A673 (cell line): ENCODE measurements around the gene STK33. TPM values are rescaled to one million over a fixed set of nuclear protein-coding genes. Genes with fewer than 3 reads are reported as not detected.

Source experiments
- BruUV-seq: library from RNA; stranded (reverse); fragments of 400-500 nt; replicated peaks from 2 replicates; lab custom pipeline; 2021; lab: Mats Ljungman, UMichigan
- CTCF ChIA-PET: fragments of 300-600 bp; sonication (Branson Sonifier 250); formaldehyde crosslinking; loops from one replicate; lab custom pipeline; 2022; ENCODE audit warnings: antibody characterized with exemption; lab: Charles Lee
- POLR2A ChIA-PET: fragments of 300-600 bp; sonication (Branson Sonifier 250); formaldehyde crosslinking; loops from one replicate; lab custom pipeline; 2022; ENCODE audit warnings: antibody characterized with exemption; ENCODE audit not compliant: low non-redundant PET; lab: Charles Lee
- DNase-seq: peaks from one replicate; pipeline ENCODE4 v3.0.0-alpha.2; 2015; ENCODE audit warnings: low spot score
- H3K27ac ChIP-seq: fragments of 200-600 bp; sonication (generic); 2 replicates; pipeline ENCODE4 v1.5.1; 2016; ENCODE audit warnings: mixed run types, low read depth, mild to moderate bottlenecking, mixed read lengths, antibody characterized with exemption, low read length; ENCODE audit not compliant: poor library complexity, severe bottlenecking
- H3K27me3 ChIP-seq: fragments of 200-600 bp; sonication (generic); replicated peaks from 2 replicates; pipeline ENCODE4 v1.6.1; 2017; ENCODE audit warnings: mixed run types, low read depth, mild to moderate bottlenecking, mixed read lengths, antibody characterized with exemption, low read length; ENCODE audit not compliant: insufficient read depth, poor library complexity
- H3K36me3 ChIP-seq: fragments of 200-600 bp; sonication (generic); 2 replicates; pipeline ENCODE4 v1.6.1; 2016; ENCODE audit warnings: mixed run types, mild to moderate bottlenecking, mixed read lengths, antibody characterized with exemption, low read length; ENCODE audit not compliant: insufficient read depth, poor library complexity, severe bottlenecking
- H3K4me1 ChIP-seq: fragments of 200-600 bp; sonication (generic); 2 replicates; pipeline ENCODE4 v1.6.1; 2017; ENCODE audit warnings: mixed run types, mild to moderate bottlenecking, mixed read lengths, antibody characterized with exemption, low read length; ENCODE audit not compliant: insufficient read depth, poor library complexity, severe bottlenecking
- H3K4me3 ChIP-seq: fragments of 200-600 bp; sonication (generic); 2 replicates; pipeline ENCODE4 v1.5.1; 2016; ENCODE audit warnings: low read depth, mixed run types, mild to moderate bottlenecking, mixed read lengths, low read length; ENCODE audit not compliant: poor library complexity, severe bottlenecking
- H3K9me3 ChIP-seq: fragments of 200-600 bp; sonication (generic); 2 replicates; pipeline ENCODE4 v1.6.1; 2016; ENCODE audit warnings: mixed run types, low read depth, mild to moderate bottlenecking, mixed read lengths, antibody characterized with exemption, low read length; ENCODE audit not compliant: poor library complexity, severe bottlenecking
- EZH2 ChIP-seq: fragments of 200-600 bp; sonication (generic); IDR thresholded peaks from 2 replicates; pipeline ENCODE4 v1.6.1; 2017; ENCODE audit warnings: borderline replicate concordance, low read depth, mild to moderate bottlenecking, mixed read lengths, antibody characterized with exemption, low read length; ENCODE audit not compliant: poor library complexity, severe bottlenecking
- intact Hi-C: fragments of 100-400 bp; cut with micrococcal nuclease; formaldehyde crosslinking; loops from one replicate; pipeline ENCODE4 v1.10.0; 2022; ENCODE audit not compliant: unreplicated experiment
- total RNA-seq: library from RNA; stranded (reverse); gene quantifications from 2 replicates; pipeline ENCODE4 v1.2.3, GENCODE V29; 2021
- TF ChIP-seq, protein P1 (sequence below): fragments of 300-800, 200-600 bp; sonication (generic); conservative IDR thresholded peaks from 2 replicates; pipeline ENCODE4 v1.5.1; 2017; ENCODE audit warnings: low read depth, mild to moderate bottlenecking, antibody characterized with exemption, low read length, moderate library complexity, mixed read lengths

The STK33 gene
- total RNA-seq, 1 experiment from 2014 or later = not detected

DNA sequence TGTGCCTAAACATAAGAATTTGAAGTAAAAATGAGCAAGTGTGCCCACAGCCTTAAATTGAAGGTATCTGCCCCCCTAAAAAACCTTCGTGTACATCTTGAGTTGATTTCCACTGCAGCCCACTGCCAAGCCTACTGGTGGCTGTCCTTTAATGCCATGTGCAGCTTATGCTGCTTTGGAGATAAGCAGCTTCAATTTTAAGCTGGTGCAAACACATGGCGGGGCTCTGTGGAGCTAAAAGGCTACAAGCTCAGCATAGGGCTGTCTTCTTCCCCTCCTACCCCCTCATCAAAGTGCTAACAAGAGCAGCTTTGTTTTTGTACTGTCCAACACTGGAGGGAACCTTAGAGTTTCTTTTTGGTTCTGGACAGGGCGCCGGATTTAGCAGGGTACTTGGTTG, 201.9 kb downstream of the STK33 start:
- no TSS peak for BruUV-seq
- H3K4me1 ChIP-seq = no peaks in the 10 kb centered on the region
- TF ChIP-seq EZH2 = no peak
- TF ChIP-seq, protein P1, sequence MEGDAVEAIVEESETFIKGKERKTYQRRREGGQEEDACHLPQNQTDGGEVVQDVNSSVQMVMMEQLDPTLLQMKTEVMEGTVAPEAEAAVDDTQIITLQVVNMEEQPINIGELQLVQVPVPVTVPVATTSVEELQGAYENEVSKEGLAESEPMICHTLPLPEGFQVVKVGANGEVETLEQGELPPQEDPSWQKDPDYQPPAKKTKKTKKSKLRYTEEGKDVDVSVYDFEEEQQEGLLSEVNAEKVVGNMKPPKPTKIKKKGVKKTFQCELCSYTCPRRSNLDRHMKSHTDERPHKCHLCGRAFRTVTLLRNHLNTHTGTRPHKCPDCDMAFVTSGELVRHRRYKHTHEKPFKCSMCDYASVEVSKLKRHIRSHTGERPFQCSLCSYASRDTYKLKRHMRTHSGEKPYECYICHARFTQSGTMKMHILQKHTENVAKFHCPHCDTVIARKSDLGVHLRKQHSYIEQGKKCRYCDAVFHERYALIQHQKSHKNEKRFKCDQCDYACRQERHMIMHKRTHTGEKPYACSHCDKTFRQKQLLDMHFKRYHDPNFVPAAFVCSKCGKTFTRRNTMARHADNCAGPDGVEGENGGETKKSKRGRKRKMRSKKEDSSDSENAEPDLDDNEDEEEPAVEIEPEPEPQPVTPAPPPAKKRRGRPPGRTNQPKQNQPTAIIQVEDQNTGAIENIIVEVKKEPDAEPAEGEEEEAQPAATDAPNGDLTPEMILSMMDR = no peak
- ChIA-PET CTCF (no interaction called here), POLR2A (no interaction called here)
- H3K27ac ChIP-seq = no peak overlapping the region
- no peak overlapping the region for H3K4me3 ChIP-seq
- intact Hi-C loops = no loop called here
- no peaks in the 10 kb centered on the region for H3K36me3 ChIP-seq
- peaks cover 33% of the 10 kb centered on the region for H3K27me3 ChIP-seq
- no peaks in the 10 kb centered on the region for H3K9me3 ChIP-seq
- no peak for DNase-seq

- intact Hi-C loops = no loop called here
- no peak for DNase-seq
- no peaks in the 10 kb centered on the region for H3K4me1 ChIP-seq
- H3K4me3 ChIP-seq = no peak overlapping the region
- no peaks in the 10 kb centered on the region for H3K36me3 ChIP-seq
- no peaks in the 10 kb centered on the region for H3K9me3 ChIP-seq
- ChIA-PET POLR2A (no interaction called here), CTCF (no interaction called here)
- no peak for TF ChIP-seq EZH2
- TF ChIP-seq, protein P1 = no peak
- BruUV-seq = no TSS peak
- peaks cover 33% of the 10 kb centered on the region for H3K27me3 ChIP-seq
- no peak overlapping the region for H3K27ac ChIP-seq
Observed at GRCh38 chr11:8390851-8391612, 203.0 kb downstream of the STK33 start.

GRCh38 chr11:8389029-8389996, 204.7 kb downstream of the STK33 start:
- no peak for DNase-seq
- Histone ChIP-seq H3K4me3 (no peak overlapping the region), H3K4me1 (no peaks in the 10 kb centered on the region), H3K27ac (no peak overlapping the region), H3K27me3 (peaks cover 28% of the 10 kb centered on the region), H3K36me3 (no peaks in the 10 kb centered on the region), H3K9me3 (no peaks in the 10 kb centered on the region)
- TF ChIP-seq, protein P1 = no peak
- no peak for TF ChIP-seq EZH2
- CTCF ChIA-PET = no interaction called here
- no TSS peak for BruUV-seq
- intact Hi-C loops = no loop called here
- POLR2A ChIA-PET = no interaction called here
